IPS-20b (cell line): ENCODE measurements around the gene GALNS.
A peak's percentile ranks its signal among the peaks of the same experiment; 100 is the strongest.

ENCODE experiments used
- H3K27ac ChIP-seq: one replicate; pipeline ENCODE4 v1.5.1; 2013; ENCODE audit warnings: low read length
- H3K27me3 ChIP-seq: 2 replicates; pipeline ENCODE4 v1.6.1; 2013; ENCODE audit warnings: mild to moderate bottlenecking, low read length, inconsistent platforms; ENCODE audit not compliant: insufficient read depth
- H3K36me3 ChIP-seq: 2 replicates; pipeline ENCODE4 v1.6.1; 2013; ENCODE audit warnings: low read depth, mild to moderate bottlenecking, inconsistent platforms, low read length, moderate library complexity; ENCODE audit not compliant: insufficient read depth
- H3K4me1 ChIP-seq: 2 replicates; pipeline ENCODE4 v1.6.1; 2013; ENCODE audit warnings: mild to moderate bottlenecking, control low read depth, inconsistent platforms, low read length, moderate library complexity; ENCODE audit not compliant: insufficient read depth
- H3K4me3 ChIP-seq: 2 replicates; pipeline ENCODE4 v1.5.1; 2013; ENCODE audit warnings: mild to moderate bottlenecking, low read length, inconsistent platforms
- H3K9ac ChIP-seq: 2 replicates; pipeline ENCODE4 v1.6.1; 2013; ENCODE audit warnings: low read depth, mild to moderate bottlenecking, inconsistent platforms, low read length, moderate library complexity
- H3K9me3 ChIP-seq: 2 replicates; pipeline ENCODE4 v1.6.1; 2013; ENCODE audit warnings: mild to moderate bottlenecking, low read depth, low read length, inconsistent platforms; ENCODE audit not compliant: insufficient read depth

The GALNS gene

GRCh38 chr16:88787579-88788314 lies 69.0 kb downstream of the GALNS start:
- H3K9me3 ChIP-seq: no peaks in the 10 kb centered on the region
- H3K9ac ChIP-seq: no peak overlapping the region
- H3K27me3 ChIP-seq: peaks cover 38% of the 10 kb centered on the region
- H3K4me1 ChIP-seq: peaks cover 8% of the 10 kb centered on the region
- H3K27ac ChIP-seq: no peak overlapping the region
- no peak overlapping the region for H3K4me3 ChIP-seq
- no peaks in the 10 kb centered on the region for H3K36me3 ChIP-seq

- no peaks in the 10 kb centered on the region for H3K36me3 ChIP-seq
- peak within 1 kb of the TSS; percentile 66; the same call in 1 of the 2 replicates for H3K4me3 ChIP-seq
- peaks cover 8% of the 10 kb centered on the region for H3K4me1 ChIP-seq
- H3K27ac ChIP-seq: no peak within 1 kb of the TSS
- H3K27me3 ChIP-seq: peaks cover 38% of the 10 kb centered on the region
- no peaks in the 10 kb centered on the region for H3K9me3 ChIP-seq
- peak within 1 kb of the TSS; percentile 56; the same call in 1 of the 2 replicates for H3K9ac ChIP-seq
These were observed 71.4 kb downstream of the GALNS start, which contains the start of gene PIEZO1 for GRCh38 chr16:88785106-88785924. TSS of gene PIEZO1 (minus strand) at chr16:88785220. CDS start at chr16:88784964, 256 bp downstream.

- Histone ChIP-seq H3K4me1 (peaks cover 8% of the 10 kb centered on the region), H3K9ac (peak overlapping the region; percentile 56; the same call in 1 of the 2 replicates), H3K36me3 (no peaks in the 10 kb centered on the region), H3K4me3 (peak overlapping the region; percentile 66; the same call in 1 of the 2 replicates), H3K27me3 (peaks cover 38% of the 10 kb centered on the region), H3K9me3 (no peaks in the 10 kb centered on the region), H3K27ac (no peak overlapping the region)
These were observed 72.0 kb downstream of the GALNS start for GRCh38 chr16:88784856-88785105.

- Histone ChIP-seq H3K4me3 (peak overlapping the region; percentile 66; the same call in 1 of the 2 replicates), H3K27me3 (peaks cover 38% of the 10 kb centered on the region), H3K27ac (no peak overlapping the region), H3K4me1 (peaks cover 8% of the 10 kb centered on the region), H3K36me3 (no peaks in the 10 kb centered on the region), H3K9ac (peak overlapping the region; percentile 56; the same call in 1 of the 2 replicates), H3K9me3 (no peaks in the 10 kb centered on the region)
These were observed 72.5 kb downstream of the GALNS start for GRCh38 chr16:88784074-88784855.

GRCh38 chr16:88783391-88784073 lies 73.2 kb downstream of the GALNS start:
- no peaks in the 10 kb centered on the region for H3K36me3 ChIP-seq
- peak overlapping the region; percentile 66; the same call in 1 of the 2 replicates for H3K4me3 ChIP-seq
- peak overlapping the region; percentile 56; the same call in 1 of the 2 replicates for H3K9ac ChIP-seq
- H3K27me3 ChIP-seq: peaks cover 38% of the 10 kb centered on the region
- H3K9me3 ChIP-seq: no peaks in the 10 kb centered on the region
- H3K4me1 ChIP-seq: peaks cover 8% of the 10 kb centered on the region
- no peak overlapping the region for H3K27ac ChIP-seq

- Histone ChIP-seq H3K9ac (no peak overlapping the region), H3K4me3 (no peak overlapping the region), H3K27me3 (peaks cover 38% of the 10 kb centered on the region), H3K36me3 (no peaks in the 10 kb centered on the region), H3K4me1 (peaks cover 8% of the 10 kb centered on the region), H3K27ac (no peak overlapping the region), H3K9me3 (no peaks in the 10 kb centered on the region)
These were observed 74.0 kb downstream of the GALNS start for GRCh38 chr16:88782454-88783390.

GRCh38 chr16:88781140-88782077 lies 75.3 kb downstream of the GALNS start:
- no peak overlapping the region for H3K4me3 ChIP-seq
- no peaks in the 10 kb centered on the region for H3K36me3 ChIP-seq
- H3K27ac ChIP-seq: no peak overlapping the region
- H3K9ac ChIP-seq: no peak overlapping the region
- peaks cover 29% of the 10 kb centered on the region for H3K27me3 ChIP-seq
- peaks cover 8% of the 10 kb centered on the region for H3K4me1 ChIP-seq
- no peaks in the 10 kb centered on the region for H3K9me3 ChIP-seq

- no peaks in the 10 kb centered on the region for H3K9me3 ChIP-seq
- H3K9ac ChIP-seq: no peak overlapping the region
- peaks cover 8% of the 10 kb centered on the region for H3K4me1 ChIP-seq
- H3K36me3 ChIP-seq: no peaks in the 10 kb centered on the region
- H3K4me3 ChIP-seq: no peak overlapping the region
- H3K27ac ChIP-seq: no peak overlapping the region
- H3K27me3 ChIP-seq: peaks cover 23% of the 10 kb centered on the region
These were observed 76.3 kb downstream of the GALNS start for GRCh38 chr16:88780142-88781062.

GRCh38 chr16:88779406-88780141 lies 77.2 kb downstream of the GALNS start:
- Histone ChIP-seq H3K9me3 (no peaks in the 10 kb centered on the region), H3K27ac (no peak overlapping the region), H3K27me3 (peaks cover 21% of the 10 kb centered on the region), H3K4me1 (peaks cover 8% of the 10 kb centered on the region), H3K36me3 (no peaks in the 10 kb centered on the region), H3K4me3 (no peak overlapping the region), H3K9ac (no peak overlapping the region)
